Measurements from ENCODE around the gene UNC80.

GRCh38 chr2:209868271-209868994 is 96.8 kb downstream of the UNC80 start:
- TF ChIP-seq, protein P1, sequence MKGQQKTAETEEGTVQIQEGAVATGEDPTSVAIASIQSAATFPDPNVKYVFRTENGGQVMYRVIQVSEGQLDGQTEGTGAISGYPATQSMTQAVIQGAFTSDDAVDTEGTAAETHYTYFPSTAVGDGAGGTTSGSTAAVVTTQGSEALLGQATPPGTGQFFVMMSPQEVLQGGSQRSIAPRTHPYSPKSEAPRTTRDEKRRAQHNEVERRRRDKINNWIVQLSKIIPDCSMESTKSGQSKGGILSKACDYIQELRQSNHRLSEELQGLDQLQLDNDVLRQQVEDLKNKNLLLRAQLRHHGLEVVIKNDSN (CRISPR knock-in tag; IDR thresholded peaks at IDR 0.05): no peak
- TF ChIP-seq, protein P2, sequence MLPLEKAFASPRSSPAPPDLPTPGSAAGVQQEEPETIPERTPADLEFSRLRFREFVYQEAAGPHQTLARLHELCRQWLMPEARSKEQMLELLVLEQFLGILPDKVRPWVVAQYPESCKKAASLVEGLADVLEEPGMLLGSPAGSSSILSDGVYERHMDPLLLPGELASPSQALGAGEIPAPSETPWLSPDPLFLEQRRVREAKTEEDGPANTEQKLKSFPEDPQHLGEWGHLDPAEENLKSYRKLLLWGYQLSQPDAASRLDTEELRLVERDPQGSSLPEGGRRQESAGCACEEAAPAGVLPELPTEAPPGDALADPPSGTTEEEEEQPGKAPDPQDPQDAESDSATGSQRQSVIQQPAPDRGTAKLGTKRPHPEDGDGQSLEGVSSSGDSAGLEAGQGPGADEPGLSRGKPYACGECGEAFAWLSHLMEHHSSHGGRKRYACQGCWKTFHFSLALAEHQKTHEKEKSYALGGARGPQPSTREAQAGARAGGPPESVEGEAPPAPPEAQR (CRISPR knock-in tag; IDR thresholded peaks at IDR 0.05): no peak
- TF ChIP-seq TP53 (CRISPR knock-in tag; IDR thresholded peaks at IDR 0.05) (no peak), USF2 (CRISPR knock-in tag; IDR thresholded peaks at IDR 0.05) (no peak), ATF3 (CRISPR knock-in tag; conservative IDR thresholded peaks at IDR 0.05) (no peak), CTCF (IDR thresholded peaks at IDR 0.05) (no peak), SOX15 (CRISPR knock-in tag; IDR thresholded peaks at IDR 0.05) (no peak)

All from WTC11 (cell line).